Medulla oblongata (tissue), 1 donor: ENCODE measurements around the gene AMBRA1.
A peak's percentile ranks its signal among the peaks of the same experiment; 100 is the strongest.

Experiments used
- DNase-seq: peaks from one replicate; pipeline ENCODE4 v3.0.0-alpha.2; 2015; ENCODE audit errors: extremely low spot score

AMBRA1 gene

DNA sequence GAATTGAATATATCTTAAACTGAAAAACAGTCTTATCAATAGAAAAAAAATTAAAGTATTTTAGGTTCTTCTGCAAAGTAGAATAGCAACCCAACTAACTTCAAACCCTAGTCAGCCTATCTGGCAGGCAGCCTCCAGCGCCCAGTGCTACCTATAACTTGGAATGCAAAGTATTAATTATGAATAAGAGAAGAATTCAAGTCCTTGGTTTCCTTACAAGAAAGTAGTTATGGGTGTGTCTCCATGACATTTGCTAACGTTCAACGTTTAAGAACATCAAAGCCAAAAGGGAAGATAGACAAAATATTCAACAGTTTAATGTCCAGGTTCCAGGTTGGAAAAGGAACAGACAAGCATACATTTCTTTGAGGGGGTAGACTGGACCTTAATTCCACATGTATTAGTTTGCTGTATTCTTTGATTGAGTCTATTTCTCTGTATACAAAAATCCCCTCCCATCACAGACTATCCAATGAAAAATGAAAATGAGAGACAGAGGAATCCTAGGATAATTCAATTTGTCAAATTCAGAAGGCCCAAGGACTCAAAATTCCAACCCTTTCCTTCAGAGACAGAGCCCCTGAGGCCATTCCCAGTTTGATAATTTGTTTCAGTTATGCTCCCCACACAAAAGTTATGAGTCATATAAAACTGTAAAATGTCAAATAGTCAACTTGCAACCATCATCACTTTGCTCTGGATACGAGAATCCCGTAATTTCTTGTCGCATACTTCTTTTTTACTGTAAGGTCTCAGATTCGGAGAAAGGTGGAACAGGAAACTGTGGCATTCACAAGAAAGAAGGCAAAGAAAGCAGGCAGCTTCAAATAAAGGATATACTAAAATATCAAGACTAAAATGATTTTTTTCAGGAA lies 118.5 kb downstream of the AMBRA1 start:
- no peak for DNase-seq

DNA sequence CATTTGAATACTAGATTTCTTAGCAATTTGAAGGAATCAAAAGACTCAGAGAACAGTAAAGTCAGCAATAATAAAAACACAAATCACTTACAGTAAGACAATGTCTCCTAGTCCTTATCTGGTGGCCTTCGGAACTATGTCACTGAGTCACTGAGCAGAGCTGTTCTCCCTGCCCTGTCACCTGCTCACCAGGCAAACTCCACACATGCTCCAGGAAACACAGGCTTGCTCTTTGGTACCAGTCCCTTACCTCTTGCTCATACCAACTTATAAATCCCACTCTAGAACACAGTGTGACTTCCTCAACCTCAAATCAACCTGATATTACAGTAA lies 121.2 kb downstream of the AMBRA1 start:
- no peak for DNase-seq

DNA sequence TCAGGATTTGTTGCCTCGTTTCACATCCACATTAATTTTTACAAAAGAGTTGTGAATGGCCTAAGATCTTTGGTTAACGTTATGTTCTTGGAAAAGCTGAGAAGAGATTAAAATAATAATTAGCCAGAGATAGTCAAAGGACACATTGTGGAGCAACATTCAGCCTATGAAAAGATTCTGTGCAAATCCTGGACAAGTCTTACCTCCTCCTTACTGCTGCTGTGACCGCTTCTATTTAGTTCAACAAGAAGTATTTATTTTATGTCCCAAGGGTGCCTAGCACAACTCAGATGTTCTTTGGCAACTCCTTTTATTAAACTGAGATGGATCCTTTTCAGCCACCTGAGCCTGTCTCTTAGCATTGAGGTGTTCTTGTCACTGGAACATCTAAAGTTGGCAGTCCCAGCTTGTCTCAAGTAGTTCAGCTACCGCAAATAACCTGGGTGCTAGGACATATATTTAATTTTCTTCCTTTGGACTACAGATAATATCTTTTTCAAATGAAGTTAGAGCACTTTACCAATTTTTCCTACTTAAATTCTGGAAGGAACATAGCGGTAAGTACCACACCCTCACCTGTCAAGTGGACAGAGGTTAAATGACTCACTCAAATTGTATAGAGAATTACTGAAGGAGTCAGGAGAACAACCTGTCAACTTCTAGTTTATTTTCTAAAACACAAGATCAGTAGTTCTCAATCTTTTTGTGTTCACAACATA lies 121.7 kb downstream of the AMBRA1 start:
- DNase-seq, result no peak

DNA sequence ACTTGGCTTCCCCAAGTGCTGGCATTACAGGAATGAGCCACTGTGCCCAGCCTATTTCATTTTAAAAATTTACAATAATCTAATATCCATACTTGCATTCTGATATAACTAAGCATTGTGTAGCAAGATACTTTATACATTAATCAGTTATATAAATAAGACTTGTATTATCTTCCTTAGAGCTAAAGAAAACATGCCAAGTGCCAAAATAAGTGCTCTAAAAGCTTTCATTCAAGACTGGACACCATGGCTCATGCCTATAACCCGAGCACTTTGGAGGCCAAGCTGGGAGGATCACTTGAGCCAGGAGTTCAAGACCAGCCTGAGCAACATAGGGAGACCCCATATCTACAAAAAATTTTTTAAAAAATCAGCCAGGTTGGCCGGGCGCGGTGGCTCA lies 123.9 kb downstream of the AMBRA1 start:
- no peak for DNase-seq

DNA sequence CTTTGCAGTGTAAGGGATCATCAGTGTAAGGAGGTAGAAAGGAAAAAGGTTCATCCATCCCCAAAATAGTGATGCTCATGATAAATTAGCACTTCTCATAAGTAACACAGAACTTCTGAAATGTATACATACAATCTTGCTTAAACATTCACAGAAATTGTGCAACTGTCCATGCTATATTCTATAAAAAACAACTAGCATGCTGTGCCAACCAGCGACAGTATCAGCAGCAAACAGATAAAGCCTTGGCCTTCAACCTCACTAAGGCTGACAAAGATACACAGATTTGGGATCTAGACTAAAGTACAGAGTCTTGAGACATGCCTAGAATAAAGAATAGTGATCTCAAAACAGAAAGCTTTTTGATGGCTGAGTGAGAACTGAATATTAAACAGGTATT lies 128.1 kb downstream of the AMBRA1 start:
- no peak for DNase-seq

DNA sequence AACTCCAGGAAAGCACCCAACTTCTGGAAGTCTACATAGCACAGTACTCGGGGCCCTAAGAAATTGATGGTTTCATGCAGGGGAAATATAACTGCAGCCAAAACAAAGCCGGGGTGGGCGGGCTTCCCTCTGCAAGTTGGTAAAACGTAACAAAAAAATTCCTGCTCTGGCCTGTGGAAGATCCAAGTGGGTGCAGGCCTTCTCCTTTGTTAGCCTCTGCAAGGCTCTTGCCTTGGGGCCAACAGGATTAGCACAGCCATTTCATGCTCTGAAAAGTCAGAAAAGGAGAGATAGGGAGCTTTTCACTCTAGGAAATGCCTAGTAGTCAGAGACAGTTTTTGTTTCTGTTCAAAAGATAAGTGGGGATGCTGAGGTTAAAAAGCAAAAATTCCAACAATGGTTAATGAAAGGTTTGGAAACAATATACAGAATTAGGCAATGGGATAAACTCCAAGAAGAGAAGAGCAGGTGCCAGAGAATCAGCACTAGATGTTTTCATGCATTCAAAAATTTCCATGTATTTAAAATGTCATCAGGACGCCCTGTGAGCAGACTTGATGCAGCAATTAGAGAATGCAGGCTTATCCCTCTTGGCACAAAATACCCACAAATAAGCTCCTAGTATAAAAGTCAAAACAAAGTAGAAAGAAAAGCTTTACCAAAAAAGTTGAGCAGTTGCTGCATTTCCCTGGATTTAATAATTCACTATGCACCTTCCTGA lies 130.0 kb downstream of the AMBRA1 start:
- no peak for DNase-seq

DNA sequence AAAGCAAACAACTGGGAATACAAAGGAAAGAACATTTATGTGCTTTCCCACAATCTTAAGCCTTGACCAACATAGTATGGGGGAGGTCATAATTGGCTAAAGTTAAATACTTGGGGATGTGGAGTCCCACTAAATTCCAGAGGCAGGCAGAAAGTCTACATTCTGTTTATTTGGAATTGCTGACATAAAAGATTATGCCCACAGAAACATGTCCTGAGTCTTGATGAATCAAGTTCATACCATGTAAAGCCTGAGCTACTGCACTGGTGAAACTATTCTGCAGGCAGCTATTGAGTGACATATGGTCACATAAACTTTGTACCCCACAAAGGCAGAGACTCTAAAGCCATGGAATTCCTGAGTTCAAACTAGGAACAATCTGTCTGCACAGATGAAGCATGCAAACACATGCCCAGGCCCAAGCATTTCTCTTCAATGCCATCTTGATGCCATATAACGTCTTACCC lies 132.3 kb downstream of the AMBRA1 start:
- no peak for DNase-seq

DNA sequence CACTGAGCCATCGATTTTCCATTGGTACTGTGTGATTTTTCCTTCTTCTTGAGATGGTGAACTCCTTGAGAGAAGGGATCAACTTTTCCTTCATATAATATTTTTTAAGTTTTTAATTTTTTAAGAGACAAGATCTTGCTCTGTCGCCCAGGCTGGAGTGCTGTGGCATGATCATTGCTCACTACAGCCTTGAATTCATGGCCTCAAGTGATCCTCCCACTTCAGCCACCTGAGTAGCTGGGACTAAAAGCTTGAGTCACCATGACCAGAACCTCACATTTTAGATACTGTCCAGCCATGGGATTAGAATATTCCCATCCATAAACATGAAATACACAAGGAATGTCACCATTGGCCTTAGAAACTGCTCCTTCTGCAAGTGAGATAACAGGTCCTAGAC lies 135.3 kb downstream of the AMBRA1 start:
- DNase-seq, result no peak

DNA sequence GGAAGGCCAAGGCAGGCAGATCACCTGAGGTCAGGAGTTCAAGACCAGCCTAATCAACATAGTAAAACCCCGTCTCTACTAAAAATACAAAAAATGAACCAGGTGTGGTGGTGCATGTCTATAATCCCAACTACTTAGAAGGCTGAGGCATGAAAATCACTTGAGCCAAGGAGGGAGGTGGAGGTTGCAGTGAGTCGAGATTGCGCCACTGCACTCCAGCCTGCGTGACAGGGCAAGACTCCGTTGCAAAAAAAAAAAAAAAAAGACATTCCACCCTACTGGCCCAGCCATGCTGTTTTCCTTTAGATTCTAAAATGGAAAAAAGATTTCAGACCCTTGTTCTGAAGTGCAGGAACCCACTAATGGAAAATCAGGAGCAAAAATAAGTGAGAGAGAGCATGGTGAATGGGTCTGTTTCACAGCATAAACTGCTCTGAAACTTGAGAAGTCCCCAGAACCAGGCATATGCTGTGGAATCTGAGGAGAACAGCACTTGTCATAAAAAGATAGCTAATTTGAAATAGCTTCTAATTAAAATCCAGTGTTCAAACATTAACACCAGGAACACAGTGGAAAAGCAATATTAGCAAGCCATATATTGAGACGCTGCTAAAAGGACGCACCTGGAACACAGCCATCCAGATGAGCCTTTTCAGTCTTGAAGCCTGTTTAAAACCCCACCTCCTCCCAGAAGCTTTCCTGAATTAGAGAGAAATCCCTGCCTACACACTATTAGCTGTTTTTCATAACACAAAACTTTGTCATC lies 136.0 kb downstream of the AMBRA1 start:
- DNase-seq, result no peak

DNA sequence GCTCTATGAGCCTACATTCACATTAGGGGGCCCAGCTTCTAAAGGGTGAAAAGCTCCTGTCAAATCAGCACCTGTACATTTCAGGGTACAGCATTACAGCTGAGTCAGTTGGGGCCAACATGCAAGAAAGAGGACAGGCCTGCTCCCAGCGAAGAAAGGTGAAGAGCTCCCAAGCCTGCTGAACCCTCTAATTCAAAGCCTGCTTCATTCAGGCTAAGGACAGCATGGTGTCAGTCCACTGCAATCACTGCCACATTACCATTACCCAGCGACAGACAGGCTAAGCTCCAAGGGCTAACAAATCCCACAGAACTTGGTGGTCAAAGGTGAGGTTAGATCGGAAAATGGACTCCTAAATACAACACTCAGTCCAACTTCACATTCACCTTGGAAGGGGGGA lies 136.8 kb downstream of the AMBRA1 start:
- no peak for DNase-seq

DNA sequence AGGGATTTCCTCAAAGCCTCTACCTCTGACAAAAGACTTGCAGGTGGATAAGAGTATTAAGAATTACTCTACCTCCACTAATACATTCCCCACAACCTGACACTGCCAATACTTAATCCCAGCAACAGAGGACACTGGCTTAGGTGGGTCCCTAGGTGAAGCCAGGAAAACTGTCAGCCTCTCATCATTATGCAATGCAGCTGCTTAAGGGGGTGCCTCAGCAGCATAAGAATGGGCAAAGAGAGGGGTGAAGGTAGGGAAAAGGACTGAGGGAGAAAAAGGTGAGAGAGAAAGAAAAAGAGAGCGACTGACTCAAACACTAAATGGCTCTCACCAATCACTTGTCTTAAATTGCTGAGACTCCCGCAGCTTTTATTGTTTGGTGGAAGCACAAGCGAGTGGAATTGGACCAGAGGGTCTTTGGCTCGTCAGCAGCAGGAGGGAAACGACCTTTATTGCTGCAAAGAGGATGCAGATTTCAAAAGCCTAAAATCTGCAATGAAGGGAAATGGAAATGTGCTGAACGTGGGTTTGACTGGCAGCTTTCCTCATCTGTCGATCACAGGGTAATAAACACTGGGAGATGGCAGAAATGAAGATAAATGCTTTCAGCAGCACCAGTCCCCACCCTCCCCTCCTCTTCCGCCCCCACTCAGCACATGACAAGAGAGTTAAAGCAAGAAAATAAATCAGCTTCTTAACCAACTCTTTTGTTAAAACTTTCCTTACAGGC lies 137.4 kb downstream of the AMBRA1 start:
- DNase-seq, result no peak

DNA sequence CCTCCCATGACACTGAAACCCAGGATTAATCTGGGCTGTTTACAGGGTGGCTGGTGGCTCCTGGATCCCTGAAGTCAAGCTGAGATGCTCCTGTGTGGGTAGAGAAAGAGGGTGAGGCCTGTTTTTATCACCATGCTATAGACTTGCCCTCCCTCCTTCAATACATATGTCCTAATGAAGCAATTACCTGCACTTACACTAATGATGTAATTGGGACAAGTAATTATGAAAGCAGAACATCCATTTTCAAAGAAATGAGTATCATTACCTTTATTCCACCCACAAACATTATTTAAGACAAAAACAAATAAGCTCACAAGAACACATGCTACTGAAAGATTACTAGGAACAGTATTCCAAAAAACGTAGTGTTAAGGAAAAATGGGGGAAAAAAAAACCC lies 138.0 kb downstream of the AMBRA1 start:
- DNase-seq, result no peak

DNA sequence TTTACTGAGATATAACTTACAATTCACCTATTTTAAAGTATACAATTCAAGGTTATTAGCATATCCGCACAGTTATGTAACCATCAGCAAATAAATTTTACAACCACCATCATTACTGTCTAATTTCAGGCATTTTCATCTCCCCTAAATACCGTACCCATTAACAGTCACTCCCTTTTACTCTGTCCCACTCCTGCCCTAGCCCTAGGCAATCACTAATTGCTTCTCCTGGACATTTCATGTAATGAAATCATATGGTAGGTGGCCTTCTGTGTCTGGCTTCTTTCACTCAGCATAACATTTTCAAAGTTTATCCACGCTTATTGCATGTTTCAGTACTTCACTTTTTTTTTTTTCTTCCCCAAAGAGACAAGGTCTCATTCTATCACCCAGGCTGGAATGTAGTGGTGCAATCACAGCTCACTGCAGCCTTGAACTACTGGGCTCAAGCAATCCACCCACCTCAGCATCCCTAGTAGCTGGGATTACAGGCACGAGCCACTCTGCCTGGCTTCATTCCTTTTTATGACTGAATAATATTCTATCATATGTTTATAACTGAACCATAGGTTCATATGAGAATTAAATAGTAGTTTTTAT lies 140.8 kb downstream of the AMBRA1 start:
- DNase-seq, result no peak

DNA sequence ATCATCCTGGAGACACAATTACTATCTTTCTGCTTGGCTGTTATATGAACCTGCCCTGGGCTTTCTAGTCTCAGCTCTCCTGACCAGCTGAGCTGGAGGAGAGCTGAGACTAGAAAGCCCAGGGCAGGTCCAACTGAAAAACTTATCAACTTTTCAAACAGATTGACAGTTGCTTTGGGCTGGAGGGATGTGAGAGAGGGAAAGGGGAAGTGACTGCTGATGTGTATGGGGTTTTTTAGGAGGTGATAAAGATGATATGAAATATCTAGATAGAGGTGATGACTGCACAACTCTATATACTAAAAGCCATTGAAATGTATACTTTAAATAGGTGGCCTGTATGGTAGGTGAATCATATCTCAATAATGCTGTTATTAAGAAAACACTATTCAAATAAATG lies 142.1 kb downstream of the AMBRA1 start:
- no peak for DNase-seq

DNA sequence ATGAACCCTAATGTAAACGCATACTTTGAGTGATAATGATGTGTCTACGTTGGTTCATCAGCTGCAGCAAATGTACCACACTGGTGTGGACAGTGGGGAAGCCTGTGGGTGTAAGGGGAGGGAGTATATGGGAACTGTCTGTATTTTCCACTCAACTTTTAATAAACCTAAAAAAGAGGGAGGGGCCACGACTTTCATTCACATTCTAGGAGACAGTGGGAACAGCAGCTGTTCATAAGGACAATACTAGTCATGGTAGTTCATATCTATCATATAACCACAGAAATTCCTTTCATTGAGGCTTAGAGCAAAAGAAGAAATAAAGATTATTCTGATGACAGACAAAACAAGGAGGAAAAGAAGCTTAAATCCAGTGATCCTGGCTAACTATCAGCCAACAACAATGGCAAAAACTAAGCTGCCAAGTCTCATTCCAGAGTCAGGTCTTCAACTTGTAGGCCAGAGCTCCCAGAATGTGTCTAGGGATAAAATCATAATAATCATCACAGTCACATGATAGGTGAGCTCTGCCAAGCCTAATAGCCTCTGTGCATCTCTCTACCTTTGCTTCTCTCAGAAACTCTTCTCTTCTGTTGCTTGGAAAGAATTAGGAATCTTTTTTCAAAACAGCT lies 142.9 kb downstream of the AMBRA1 start:
- DNase-seq, result no peak

DNA sequence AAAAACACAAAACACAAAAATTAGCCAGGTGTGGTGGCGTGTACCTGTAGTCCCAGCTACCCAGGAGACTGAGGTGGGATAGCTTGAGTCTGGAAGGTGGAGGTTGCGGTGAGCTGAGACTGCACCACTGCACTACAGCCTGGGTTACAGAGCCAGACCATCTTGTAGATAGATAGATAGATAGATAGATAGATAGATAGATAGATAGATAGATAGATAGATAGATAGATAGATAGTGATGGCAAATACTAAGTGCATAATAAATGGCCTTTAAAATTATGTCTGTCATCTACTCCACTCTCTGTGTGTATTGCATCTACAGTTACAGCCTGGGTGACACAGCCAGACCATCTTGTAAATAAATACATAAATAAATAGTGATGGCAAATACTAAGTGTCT lies 146.3 kb downstream of the AMBRA1 start:
- DNase-seq, result no peak

DNA sequence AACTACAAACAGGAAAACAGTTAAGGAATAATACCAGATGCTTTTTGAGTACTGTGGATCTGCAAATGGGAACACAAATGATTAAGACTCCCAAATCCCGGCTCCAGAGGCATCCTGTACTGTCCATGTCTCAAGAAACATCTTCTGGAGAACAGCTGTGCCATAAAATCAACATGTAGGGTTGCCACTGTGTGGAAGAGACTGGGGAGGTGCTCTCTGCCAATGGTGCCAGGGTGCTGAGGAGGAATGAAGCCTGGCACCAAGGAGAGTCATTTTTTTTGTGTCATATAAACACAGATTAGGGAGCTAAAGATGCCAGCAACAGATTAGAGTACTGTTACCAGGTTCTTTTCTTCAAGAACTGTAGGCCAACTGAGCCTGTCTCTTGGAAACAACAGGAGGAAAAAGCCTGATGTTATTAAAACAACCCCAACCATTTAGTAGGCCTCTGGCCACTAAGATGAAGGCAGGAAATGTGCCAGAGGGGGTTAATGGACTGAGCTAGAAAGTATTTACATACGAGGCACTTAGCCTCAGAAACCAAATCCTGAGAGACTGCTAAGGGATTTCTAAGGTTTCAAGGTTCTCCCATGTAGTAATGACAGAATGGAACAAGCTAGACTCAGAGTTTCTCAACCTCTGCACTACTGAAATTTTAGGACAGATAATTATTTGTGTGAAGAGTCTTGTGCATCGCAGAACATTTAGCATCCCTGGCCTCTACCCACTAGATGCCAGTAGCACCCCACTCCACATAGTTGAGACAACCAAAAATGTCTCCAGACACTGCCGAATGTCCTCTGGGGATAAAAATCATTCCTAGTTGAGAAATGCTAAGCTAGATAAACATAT lies 147.7 kb downstream of the AMBRA1 start:
- peak; percentile 33 for DNase-seq

DNA sequence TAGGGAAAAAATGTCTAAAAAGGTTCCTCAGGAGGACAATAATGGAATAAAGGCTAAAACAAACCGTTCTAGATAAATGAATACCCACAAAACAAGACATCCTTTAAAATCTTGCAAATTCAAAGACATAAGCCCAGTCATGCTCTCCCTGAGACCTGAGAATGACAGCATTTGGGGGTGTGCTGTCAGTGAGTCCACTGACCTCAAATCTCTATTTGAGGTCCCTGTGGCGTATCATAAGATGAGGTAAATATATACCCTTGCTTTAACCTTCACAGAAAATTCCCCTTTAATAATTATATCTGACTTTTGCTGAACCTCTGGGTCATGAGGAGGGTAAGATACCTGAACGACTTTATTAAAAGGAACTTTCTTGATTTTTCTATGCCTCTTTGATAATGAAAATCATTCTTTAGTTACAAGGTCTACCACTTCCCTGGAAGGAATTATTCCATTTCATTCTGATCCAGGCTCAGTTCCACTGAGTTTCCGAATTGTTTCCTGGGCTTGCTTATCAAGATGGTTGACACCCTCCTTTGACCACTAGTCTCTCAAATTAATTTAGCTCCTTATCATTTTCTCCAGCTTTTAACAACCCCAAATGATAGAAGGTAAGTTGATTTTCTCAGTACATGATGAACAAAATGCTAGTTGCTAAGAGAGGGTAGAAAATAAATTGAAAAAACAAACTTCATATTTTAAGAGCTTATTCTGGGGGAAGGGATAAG lies 148.5 kb downstream of the AMBRA1 start:
- no peak for DNase-seq

DNA sequence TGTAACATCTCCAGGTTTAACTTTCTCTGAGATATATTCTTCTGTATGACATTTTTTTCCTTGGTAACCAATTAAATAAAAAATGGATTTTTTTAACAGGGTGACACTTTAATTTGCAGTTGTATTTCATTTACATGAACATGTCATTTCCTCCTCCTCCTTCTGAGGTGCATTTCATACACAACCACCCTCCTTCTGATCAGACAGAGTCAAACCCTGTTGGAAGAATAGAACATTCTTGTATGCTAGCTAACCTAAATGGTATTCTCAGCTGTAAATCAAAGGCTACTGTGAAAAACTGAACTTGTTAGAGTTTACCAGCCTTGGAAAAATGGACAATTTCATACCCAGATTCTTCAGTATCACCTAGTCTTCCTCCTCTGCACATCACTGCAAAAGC lies 149.5 kb downstream of the AMBRA1 start:
- no peak for DNase-seq
